H1 (cell line): Measurements from ENCODE around the gene MRPL16. TPM values are rescaled to one million over a fixed set of nuclear protein-coding genes. Genes with fewer than 3 reads are reported as not detected.

Source experiments
- CTCF ChIA-PET: fragments of 300-600 bp; sonication (Branson Sonifier 250); formaldehyde crosslinking; loops from one replicate; lab custom pipeline; 2021; ENCODE audit not compliant: partially characterized antibody; lab: Charles Lee
- POLR2A ChIA-PET: fragments of 300-600 bp; sonication (Branson Sonifier 250); formaldehyde crosslinking; loops from one replicate; lab custom pipeline; 2021; ENCODE audit warnings: inconsistent platforms; ENCODE audit not compliant: partially characterized antibody; lab: Charles Lee
- DNase-seq, 2 experiments: peaks; one replicate each; pipeline versions ENCODE4 v3.0.0 to v3.0.0-alpha.2; 2010 to 2022; ENCODE audit warnings: low spot score in 2 of 2, low read depth in 1 of 2, mixed read lengths in 1 of 2
- FAIRE-seq: peaks from 2 replicates; lab custom pipeline; 2011; peaks lifted over from hg19 to GRCh38; lab: Jason Lieb, UNC
- H2AFZ ChIP-seq: 2 replicates; pipeline ENCODE4 v1.8.1; 2012; ENCODE audit warnings: low read length, inconsistent platforms
- H2AK5ac ChIP-seq: 2 replicates; pipeline ENCODE4 v1.6.1; 2013; ENCODE audit warnings: low read depth, low read length
- H2BK120ac ChIP-seq: replicated peaks from 2 replicates; pipeline ENCODE3; 2013; ENCODE audit warnings: low read depth, low read length, inconsistent platforms
- H2BK12ac ChIP-seq: 2 replicates; pipeline ENCODE4 v1.6.1; 2013; ENCODE audit warnings: low read depth, low read length
- H2BK15ac ChIP-seq: 2 replicates; pipeline ENCODE4 v1.6.1; 2013; ENCODE audit warnings: low read length
- H2BK20ac ChIP-seq: 2 replicates; pipeline ENCODE4 v1.6.1; 2013; ENCODE audit warnings: low read length
- H2BK5ac ChIP-seq: 2 replicates; pipeline ENCODE4 v1.6.1; 2013; ENCODE audit warnings: low read depth, low read length
- H3K14ac ChIP-seq: 2 replicates; pipeline ENCODE4 v1.6.1; 2013; ENCODE audit warnings: inconsistent platforms; ENCODE audit not compliant: insufficient read length
- H3K18ac ChIP-seq: 2 replicates; pipeline ENCODE4 v1.6.1; 2013; ENCODE audit warnings: low read length; ENCODE audit errors: extremely low read depth
- H3K23ac ChIP-seq: 2 replicates; pipeline ENCODE4 v1.6.1; 2013; ENCODE audit warnings: inconsistent platforms; ENCODE audit not compliant: insufficient read length
- H3K23me2 ChIP-seq: 2 replicates; pipeline ENCODE4 v1.6.1; 2013; ENCODE audit warnings: low read depth, low read length
- H3K27ac ChIP-seq: 2 replicates; pipeline ENCODE4 v1.6.1; 2011; ENCODE audit warnings: low read depth, low read length, inconsistent platforms
- H3K27me3 ChIP-seq, 4 experiments: replicated peaks in 1 of 4; 1 replicate in 1 of 4; 2 replicates in 3 of 4; pipeline versions ENCODE4 v1.6.1 to v1.8.1; 2011 to 2013; ENCODE audit warnings: low read length in 3 of 4, mild to moderate bottlenecking in 3 of 4, inconsistent platforms in 2 of 4, mixed read lengths in 2 of 4, moderate library complexity in 1 of 4; ENCODE audit not compliant: control insufficient read depth in 3 of 4, insufficient read depth in 3 of 4; ENCODE audit errors: extremely low read depth in 1 of 4
- H3K36me3 ChIP-seq, 4 experiments: 2 replicates each; pipeline versions ENCODE4 v1.6.1 to v1.8.1; 2011 to 2013; ENCODE audit warnings: mild to moderate bottlenecking in 4 of 4, low read length in 3 of 4, moderate library complexity in 2 of 4, control low read depth in 1 of 4, inconsistent platforms in 1 of 4; ENCODE audit not compliant: insufficient read depth in 4 of 4, control insufficient read depth in 2 of 4
- H3K4ac ChIP-seq: replicated peaks from 2 replicates; pipeline ENCODE3; 2013; ENCODE audit warnings: low read length, low read depth, mixed read lengths, inconsistent platforms; ENCODE audit not compliant: insufficient read length
- H3K4me1 ChIP-seq, 4 experiments: replicated peaks in 1 of 4; 1 replicate in 1 of 4; 2 replicates in 3 of 4; pipeline versions ENCODE4 v1.6.1 to v1.8.1; 2011 to 2013; ENCODE audit warnings: low read length in 3 of 4, inconsistent platforms in 2 of 4, mixed read lengths in 1 of 4; ENCODE audit not compliant: insufficient read depth in 4 of 4, control insufficient read depth in 3 of 4
- H3K4me2 ChIP-seq, 2 experiments: 2 replicates each; pipeline versions ENCODE4 v1.6.1 to v1.8.1; 2011 to 2013; ENCODE audit warnings: low read depth in 2 of 2, low read length in 2 of 2, control low read depth in 1 of 2, inconsistent platforms in 1 of 2, mild to moderate bottlenecking in 1 of 2; ENCODE audit not compliant: insufficient read depth in 1 of 2
- H3K4me3 ChIP-seq, 4 experiments: fragments of 200-600, 300-600 bp in 1 of 4; sonication (generic), shearing (Covaris generic), sonication (Bioruptor Twin) in 1 of 4; 2 replicates each; pipeline versions ENCODE4 v1.5.1 to v1.8.1; 2011 to 2016; ENCODE audit warnings: low read length in 4 of 4, low read depth in 3 of 4, control low read depth in 2 of 4, inconsistent platforms in 2 of 4, mild to moderate bottlenecking in 2 of 4, mixed read lengths in 1 of 4, moderate library complexity in 1 of 4; ENCODE audit not compliant: insufficient read depth in 2 of 4; ENCODE audit errors: extremely low read depth in 1 of 4
- H3K56ac ChIP-seq: replicated peaks from 2 replicates; pipeline ENCODE3; 2013; ENCODE audit warnings: low read depth, mild to moderate bottlenecking, mixed read lengths, low read length, inconsistent platforms; ENCODE audit not compliant: insufficient read length
- H3K79me1 ChIP-seq: 2 replicates; pipeline ENCODE4 v1.6.1; 2013; ENCODE audit warnings: low read depth, low read length, control low read depth
- H3K79me2 ChIP-seq, 2 experiments: 2 replicates each; pipeline versions ENCODE4 v1.6.1 to v1.8.1; 2012 to 2013; ENCODE audit warnings: low read length in 2 of 2, mild to moderate bottlenecking in 2 of 2, inconsistent platforms in 1 of 2; ENCODE audit not compliant: insufficient read depth in 2 of 2, control insufficient read depth in 1 of 2
- H3K9ac ChIP-seq, 4 experiments: replicated peaks in 1 of 4; 1 replicate in 1 of 4; 2 replicates in 3 of 4; pipeline versions ENCODE4 v1.6.1 to v1.8.1; 2011 to 2013; ENCODE audit warnings: low read depth in 3 of 4, low read length in 3 of 4, control low read depth in 2 of 4, mild to moderate bottlenecking in 2 of 4, moderate library complexity in 2 of 4, inconsistent platforms in 1 of 4; ENCODE audit errors: extremely low read depth in 1 of 4
- H3K9me3 ChIP-seq, 2 experiments: 2 replicates each; pipeline versions ENCODE4 v1.6.1 to v1.8.1; 2012 to 2013; ENCODE audit warnings: mild to moderate bottlenecking in 2 of 2, moderate library complexity in 2 of 2, control low read depth in 1 of 2, inconsistent platforms in 1 of 2, low read depth in 1 of 2, low read length in 1 of 2, mixed read lengths in 1 of 2; ENCODE audit not compliant: insufficient read depth in 2 of 2
- H4K20me1 ChIP-seq, 2 experiments: replicated peaks in 1 of 2; 2 replicates each; pipeline versions ENCODE3 to v1.8.1; 2011 to 2013; ENCODE audit warnings: inconsistent platforms in 2 of 2, low read length in 2 of 2, mild to moderate bottlenecking in 1 of 2; ENCODE audit not compliant: insufficient read depth in 2 of 2, control insufficient read depth in 1 of 2
- H4K5ac ChIP-seq: 2 replicates; pipeline ENCODE4 v1.6.1; 2013; ENCODE audit warnings: low read length, low read depth, mixed read lengths, inconsistent platforms; ENCODE audit not compliant: insufficient read length
- H4K8ac ChIP-seq: 2 replicates; pipeline ENCODE4 v1.8.0; 2013; ENCODE audit warnings: mild to moderate bottlenecking, moderate library complexity, low read length, inconsistent platforms; ENCODE audit not compliant: insufficient read depth; ENCODE audit errors: extremely low read depth
- H4K91ac ChIP-seq: replicated peaks from 2 replicates; pipeline ENCODE3; 2013; ENCODE audit warnings: low read length, mixed read lengths, inconsistent platforms; ENCODE audit not compliant: insufficient read length
- ATF3 ChIP-seq: IDR thresholded peaks from 2 replicates; pipeline ENCODE4 v1.6.1; 2011; ENCODE audit warnings: low read depth, mild to moderate bottlenecking, low read length; ENCODE audit not compliant: insufficient read depth
- WGBS, 2 experiments: shearing (Covaris generic) in 1 of 2; methylation state at CpG; one replicate each; pipeline versions ENCODE4 v1.1.6 to v1.1.7; 2013 to 2015; ENCODE audit warnings: low lambda C conversion rate in 2 of 2, mixed read lengths in 2 of 2, inconsistent platforms in 1 of 2, low coverage in 1 of 2, missing lambda C conversion rate in 1 of 2; ENCODE audit not compliant: insufficient replicate concordance in 2 of 2, insufficient coverage in 1 of 2, insufficient read length in 1 of 2; ENCODE audit errors: extremely low coverage in 1 of 2, missing lambda C conversion rate in 1 of 2; 5-methylcytosine and 5-hydroxymethylcytosine counted together
- polyA plus RNA-seq, 7 experiments: library from polyadenylated mRNA; depleted of rRNA in 3 of 7; stranded (reverse) in 5 of 7; unstranded in 2 of 7; fragments of >200 nt in 5 of 7; fragments of 200-250 nt in 2 of 7; gene quantifications; 1 replicate in 5 of 7; 2 replicates in 1 of 7; 4 replicates in 1 of 7; pipeline versions ENCODE4 v1.2.1 to v1.2.3, GENCODE V29; 2011 to 2013; ENCODE audit warnings: missing spikeins in 2 of 7, mixed read lengths in 2 of 7
- total RNA-seq: library from RNA; stranded (reverse); fragmentation: NEBNext Ultra II Directional; extraction: Animal tissue kit (Norgen Biotek cat#: 25700); gene quantifications from 2 replicates; pipeline ENCODE4 v1.2.1, GENCODE V29; 2021

MRPL16 gene
- total and polyA plus RNA-seq, 2 of the 8 experiments (the other 6 are each of a cell fraction or from before 2014, with no cell fraction given) = 69.2 to 79.8 TPM

- FAIRE-seq = no peak
- no peak overlapping the region for H2BK20ac ChIP-seq
- no peak overlapping the region for H3K27ac ChIP-seq
- no peak overlapping the region for H3K14ac ChIP-seq
- no peak for TF ChIP-seq ATF3
- H3K4ac ChIP-seq = no peak overlapping the region
- H3K9me3 ChIP-seq = no peaks in the 10 kb centered on the region
- H3K79me2 ChIP-seq = no peaks in the 10 kb centered on the region
- no peak overlapping the region for H3K18ac ChIP-seq
- H4K20me1 ChIP-seq = peaks cover 0 to 6% of the 10 kb centered on the region in 2 experiments
- H2BK15ac ChIP-seq = no peak overlapping the region
- H2AFZ ChIP-seq = no peak overlapping the region
- H3K4me2 ChIP-seq = no peak overlapping the region
- no peak overlapping the region for H3K56ac ChIP-seq
- no peak overlapping the region for H4K91ac ChIP-seq
- H3K36me3 ChIP-seq = peaks cover 11 to 43% (median 33%) of the 10 kb centered on the region in 4 experiments
- H3K4me1 ChIP-seq = no peaks in the 10 kb centered on the region
- no peak overlapping the region for H4K5ac ChIP-seq
- ChIA-PET CTCF (interaction anchor here (0.7 to 5.1 kb wide), 17 partner anchors 8 to 462 kb away, joined by 3 to 48 read pairs (median 3); partner anchors contain the start of genes MRPL16 and STX3), POLR2A (interaction anchor here (2.0 to 2.1 kb wide), 2 partner anchors 8 to 46 kb away, joined by 6 to 8 read pairs; partner anchors contain the start of genes MRPL16 and STX3)
- no peaks in the 10 kb centered on the region for H3K79me1 ChIP-seq
- no peak overlapping the region for H2BK5ac ChIP-seq
- no peak overlapping the region for H2BK120ac ChIP-seq
- no peak overlapping the region for H2BK12ac ChIP-seq
- 87% methylated on average over 5 of the region's 5 CpGs; no CpG with 5 or more reads in 1 of the 2 experiments for WGBS, 2 experiments
- no peak for DNase-seq
- H4K8ac ChIP-seq = no peak overlapping the region
- H3K23ac ChIP-seq = no peak overlapping the region
- no peak overlapping the region for H3K4me3 ChIP-seq
- no peaks in the 10 kb centered on the region for H3K27me3 ChIP-seq
- no peaks in the 10 kb centered on the region for H3K23me2 ChIP-seq
- H3K9ac ChIP-seq = no peak overlapping the region; a peak in 1 of 7 replicates
- H2AK5ac ChIP-seq = no peak overlapping the region
These were observed 8.5 kb downstream of the MRPL16 start for GRCh38 chr11:59801981-59802638.
